Vagina (tissue), 2 donors: ENCODE measurements around the gene TOMM20.

Source experiments
- CTCF ChIP-seq, 3 experiments: fragments of 450-650 bp in 2 of 3; fragments of 200-600 bp in 1 of 3; sonication (generic) in 1 of 3; IDR thresholded peaks; one replicate each; pipeline ENCODE4 v1.5.1; 2017 to 2019; ENCODE audit warnings: antibody characterized with exemption in 3 of 3, mild to moderate bottlenecking in 2 of 3, moderate library complexity in 2 of 3
- POLR2A ChIP-seq, 2 donors: fragments of 450-650 bp; IDR thresholded peaks; one replicate each; pipeline ENCODE4 v1.6.1; 2017; ENCODE audit warnings: antibody characterized with exemption in 2 of 2, mild to moderate bottlenecking in 2 of 2, moderate library complexity in 2 of 2

GRCh38 chr1:235079443-235080296, 49.0 kb downstream of the TOMM20 start:
- TF ChIP-seq CTCF (IDR thresholded peaks at IDR 0.05) (no peak), POLR2A (IDR thresholded peaks at IDR 0.05) (no peak)
